GM12873 (cell line): ENCODE measurements around the gene LIPE.
A peak's percentile ranks its signal among the peaks of the same experiment; 100 is the strongest.

Experiments used
- TF ChIP-seq, protein P1 (sequence below): IDR thresholded peaks from 2 replicates; pipeline ENCODE4 v1.5.1; 2012; ENCODE audit warnings: low read depth, mild to moderate bottlenecking, moderate library complexity, low read length, control low read depth; ENCODE audit not compliant: insufficient read depth; ENCODE audit errors: missing control alignments

The LIPE gene

DNA sequence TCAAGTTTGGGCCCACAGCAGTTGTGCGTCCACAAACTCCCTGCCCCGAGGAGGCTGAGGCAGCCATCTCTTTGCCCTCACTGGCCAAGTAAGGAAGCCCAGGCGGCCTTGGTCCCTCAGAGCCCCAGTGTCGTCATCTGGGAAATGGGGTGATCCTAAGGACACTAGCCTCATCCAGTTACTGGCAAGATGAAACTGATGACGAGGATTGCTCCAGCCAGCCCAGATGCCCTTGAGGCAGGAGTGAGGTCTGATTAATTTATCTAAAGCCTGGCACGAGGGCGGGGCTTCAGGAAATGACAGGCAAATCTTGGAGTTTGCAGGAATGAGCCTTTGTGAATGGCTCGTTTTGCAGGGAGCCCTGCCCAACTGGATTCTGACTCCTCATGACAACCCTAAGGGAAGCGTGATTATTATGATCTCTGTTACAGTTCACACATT is 5.6 kb downstream of the LIPE start:
- TF ChIP-seq, protein P1, sequence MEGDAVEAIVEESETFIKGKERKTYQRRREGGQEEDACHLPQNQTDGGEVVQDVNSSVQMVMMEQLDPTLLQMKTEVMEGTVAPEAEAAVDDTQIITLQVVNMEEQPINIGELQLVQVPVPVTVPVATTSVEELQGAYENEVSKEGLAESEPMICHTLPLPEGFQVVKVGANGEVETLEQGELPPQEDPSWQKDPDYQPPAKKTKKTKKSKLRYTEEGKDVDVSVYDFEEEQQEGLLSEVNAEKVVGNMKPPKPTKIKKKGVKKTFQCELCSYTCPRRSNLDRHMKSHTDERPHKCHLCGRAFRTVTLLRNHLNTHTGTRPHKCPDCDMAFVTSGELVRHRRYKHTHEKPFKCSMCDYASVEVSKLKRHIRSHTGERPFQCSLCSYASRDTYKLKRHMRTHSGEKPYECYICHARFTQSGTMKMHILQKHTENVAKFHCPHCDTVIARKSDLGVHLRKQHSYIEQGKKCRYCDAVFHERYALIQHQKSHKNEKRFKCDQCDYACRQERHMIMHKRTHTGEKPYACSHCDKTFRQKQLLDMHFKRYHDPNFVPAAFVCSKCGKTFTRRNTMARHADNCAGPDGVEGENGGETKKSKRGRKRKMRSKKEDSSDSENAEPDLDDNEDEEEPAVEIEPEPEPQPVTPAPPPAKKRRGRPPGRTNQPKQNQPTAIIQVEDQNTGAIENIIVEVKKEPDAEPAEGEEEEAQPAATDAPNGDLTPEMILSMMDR, result no peak

GRCh38 chr19:42421101-42421500 is 6.1 kb downstream of the LIPE start:
- TF ChIP-seq, protein P1, result no peak

- TF ChIP-seq, protein P1, result peak; percentile 98
These were observed 7.1 kb downstream of the LIPE start for GRCh38 chr19:42420055-42420544.

DNA sequence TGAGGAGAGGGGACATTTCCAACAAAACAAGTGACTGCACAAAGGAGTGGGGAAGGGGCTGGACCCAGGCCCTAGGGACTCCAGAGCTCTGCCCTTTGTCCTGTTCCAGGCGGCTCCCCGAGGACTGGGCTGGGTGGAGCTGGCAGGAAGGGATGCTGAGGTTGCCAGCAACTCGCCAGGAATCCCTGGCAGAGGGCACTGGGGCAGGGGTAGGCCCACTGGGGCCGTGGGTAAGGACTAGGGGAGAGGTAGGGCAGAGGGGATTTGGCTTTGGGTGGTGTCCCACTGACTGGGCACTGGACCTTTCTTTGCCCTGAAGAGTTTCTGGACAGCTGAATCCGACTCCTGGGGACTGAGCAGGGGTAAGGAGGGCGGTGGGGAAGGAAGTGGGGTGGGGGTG is 7.9 kb downstream of the LIPE start:
- TF ChIP-seq, protein P1, result no peak

DNA sequence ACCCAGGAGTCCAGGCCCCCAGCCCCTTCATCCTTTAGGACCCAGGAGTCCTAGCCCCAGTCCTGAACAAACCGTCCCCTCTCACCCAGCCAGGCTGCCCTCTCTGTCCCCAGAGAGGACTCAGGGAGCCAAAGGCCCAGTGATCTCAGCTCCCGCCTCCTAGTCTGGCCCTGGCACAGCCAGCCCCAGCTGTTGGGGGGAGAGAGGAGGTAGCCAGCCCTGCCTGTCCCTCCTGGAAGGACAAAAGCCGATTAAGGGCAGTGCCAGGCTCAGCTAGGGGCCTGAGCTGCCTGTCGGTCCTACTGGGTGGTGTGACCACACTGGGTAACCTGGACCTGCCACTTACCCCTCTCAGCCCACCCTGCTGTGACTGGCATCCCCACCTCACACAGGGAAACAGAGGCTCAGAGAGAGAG is 14.5 kb downstream of the LIPE start:
- TF ChIP-seq, protein P1, result no peak

DNA sequence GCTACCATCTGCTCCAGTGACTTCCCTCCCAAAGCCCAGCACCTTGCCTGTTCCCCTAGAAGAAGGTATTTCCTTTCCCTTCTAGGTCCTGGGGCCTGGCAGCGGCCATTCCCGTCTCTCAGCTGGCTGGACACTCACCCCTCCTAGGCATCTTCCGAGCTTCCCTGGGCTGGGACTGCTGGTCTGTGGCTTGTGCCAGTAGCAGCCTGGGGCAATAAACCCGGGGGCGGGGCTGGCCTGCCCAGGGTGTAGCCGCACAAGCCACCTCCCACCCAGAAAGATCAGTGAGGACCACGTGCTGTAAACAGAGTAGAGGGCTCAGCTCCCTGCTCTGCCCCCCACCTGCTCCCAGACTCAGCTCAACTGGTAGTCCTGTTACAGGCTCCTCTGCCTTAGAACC is 15.0 kb downstream of the LIPE start:
- TF ChIP-seq, protein P1, result no peak

DNA sequence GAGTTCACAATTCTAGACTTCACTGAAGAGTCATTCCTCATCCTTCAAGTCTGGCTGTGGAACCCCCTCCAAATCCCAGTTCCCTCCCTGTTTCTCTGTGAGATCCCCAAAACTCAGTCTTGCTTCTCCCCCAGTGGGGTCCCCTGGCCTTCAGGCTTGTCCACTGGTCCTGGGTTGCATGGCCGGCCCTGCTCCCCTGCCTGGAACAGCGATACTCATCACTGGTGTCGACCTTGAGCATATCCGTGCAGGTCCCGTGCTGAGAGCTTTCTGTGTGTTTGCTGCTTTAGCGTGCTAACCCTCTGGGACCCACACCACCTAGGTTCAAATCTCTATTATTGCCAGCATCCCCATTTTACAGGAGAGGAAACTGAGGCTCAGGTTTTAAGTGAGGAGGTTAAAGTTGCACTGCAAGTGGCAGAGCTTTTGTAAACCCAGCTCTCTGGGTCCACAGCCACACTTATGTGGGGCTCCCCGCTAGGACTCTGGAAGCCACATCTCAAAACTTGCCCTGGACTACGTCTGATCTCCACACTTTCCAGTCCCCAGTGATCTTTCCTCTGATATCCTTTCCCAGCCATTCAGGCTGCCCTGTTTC is 15.5 kb downstream of the LIPE start:
- TF ChIP-seq, protein P1, result no peak
